ENCODE results near the gene GATM.

DNA sequence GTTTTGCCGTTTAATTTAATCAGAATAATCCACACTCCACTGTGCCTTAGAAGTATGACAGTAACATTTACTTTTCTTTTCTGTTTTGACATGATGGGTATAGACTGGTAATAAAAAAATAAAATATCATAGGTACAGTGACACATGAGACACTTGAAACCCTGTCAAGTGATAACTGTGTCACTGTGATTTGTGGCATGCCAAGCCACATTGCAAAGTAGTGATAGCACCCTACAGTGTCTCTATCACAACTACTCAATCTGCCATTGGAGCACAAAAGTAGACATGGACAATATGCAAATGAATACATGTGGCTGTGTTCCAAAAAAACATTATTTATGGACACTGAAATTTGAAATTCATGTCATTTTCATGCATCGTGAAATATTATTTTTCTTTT is 22.5 kb downstream of the GATM start:
- TF ChIP-seq, protein P1, sequence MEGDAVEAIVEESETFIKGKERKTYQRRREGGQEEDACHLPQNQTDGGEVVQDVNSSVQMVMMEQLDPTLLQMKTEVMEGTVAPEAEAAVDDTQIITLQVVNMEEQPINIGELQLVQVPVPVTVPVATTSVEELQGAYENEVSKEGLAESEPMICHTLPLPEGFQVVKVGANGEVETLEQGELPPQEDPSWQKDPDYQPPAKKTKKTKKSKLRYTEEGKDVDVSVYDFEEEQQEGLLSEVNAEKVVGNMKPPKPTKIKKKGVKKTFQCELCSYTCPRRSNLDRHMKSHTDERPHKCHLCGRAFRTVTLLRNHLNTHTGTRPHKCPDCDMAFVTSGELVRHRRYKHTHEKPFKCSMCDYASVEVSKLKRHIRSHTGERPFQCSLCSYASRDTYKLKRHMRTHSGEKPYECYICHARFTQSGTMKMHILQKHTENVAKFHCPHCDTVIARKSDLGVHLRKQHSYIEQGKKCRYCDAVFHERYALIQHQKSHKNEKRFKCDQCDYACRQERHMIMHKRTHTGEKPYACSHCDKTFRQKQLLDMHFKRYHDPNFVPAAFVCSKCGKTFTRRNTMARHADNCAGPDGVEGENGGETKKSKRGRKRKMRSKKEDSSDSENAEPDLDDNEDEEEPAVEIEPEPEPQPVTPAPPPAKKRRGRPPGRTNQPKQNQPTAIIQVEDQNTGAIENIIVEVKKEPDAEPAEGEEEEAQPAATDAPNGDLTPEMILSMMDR (conservative IDR thresholded peaks at IDR 0.05): no peak
- TF ChIP-seq ZFX (IDR thresholded peaks at IDR 0.05): no peak

Data from C4-2B (cell line).